CMK (cell line): ENCODE measurements around the gene SPATA20.

Source experiments
- DNase-seq: peaks from one replicate; pipeline ENCODE4 v3.0.0-alpha.2; 2010; ENCODE audit warnings: low read depth

The SPATA20 gene

GRCh38 chr17:50579399-50579798, 32.4 kb downstream of the SPATA20 start:
- DNase-seq, result no peak

GRCh38 chr17:50580646-50581045, 33.7 kb downstream of the SPATA20 start:
- DNase-seq, result no peak

GRCh38 chr17:50581316-50581715, 34.3 kb downstream of the SPATA20 start:
- no peak for DNase-seq

DNA sequence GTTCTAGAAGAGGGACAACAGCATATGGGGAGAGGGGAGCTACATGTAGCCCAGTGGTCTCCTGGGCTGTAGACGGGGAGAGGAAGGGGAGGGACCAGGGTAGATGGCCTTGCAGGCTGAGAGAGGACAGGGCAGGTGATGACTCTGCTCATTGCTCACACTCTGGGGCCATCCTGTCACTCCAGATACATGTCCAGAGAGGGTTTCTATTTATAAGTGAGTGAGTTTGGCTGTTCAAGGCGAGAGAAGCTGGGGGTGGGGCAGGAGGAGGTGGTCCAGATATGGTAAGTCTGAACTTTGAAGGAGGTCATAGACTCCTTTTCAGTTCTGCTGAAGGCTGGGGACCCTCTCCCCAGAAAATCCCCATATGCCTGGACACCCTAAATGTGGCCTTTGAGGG, 35.8 kb downstream of the SPATA20 start:
- DNase-seq, result no peak

DNA sequence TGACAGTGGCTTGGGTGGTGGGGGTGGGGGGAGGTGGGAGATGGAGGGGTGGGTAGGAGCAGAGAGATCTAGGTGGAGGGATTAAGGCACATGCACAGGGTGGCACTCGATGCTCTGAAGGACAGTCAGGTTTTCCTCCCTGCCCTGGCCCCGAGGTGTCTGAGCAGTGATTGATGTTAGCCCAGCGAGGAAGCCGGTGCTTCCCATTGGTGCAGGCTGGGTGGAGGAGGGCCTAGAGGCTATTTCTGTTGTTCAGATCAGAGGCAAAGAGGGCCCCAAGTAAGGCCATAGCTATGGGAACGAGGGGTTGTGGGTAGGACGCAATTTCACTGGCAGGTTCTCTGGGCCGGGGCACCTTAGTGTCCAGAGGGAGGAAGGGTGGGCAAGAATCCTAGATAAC, 36.7 kb downstream of the SPATA20 start:
- no peak for DNase-seq

GRCh38 chr17:50584116-50584515, 37.1 kb downstream of the SPATA20 start:
- DNase-seq, result no peak

GRCh38 chr17:50584749-50585148, 37.8 kb downstream of the SPATA20 start:
- no peak for DNase-seq

DNA sequence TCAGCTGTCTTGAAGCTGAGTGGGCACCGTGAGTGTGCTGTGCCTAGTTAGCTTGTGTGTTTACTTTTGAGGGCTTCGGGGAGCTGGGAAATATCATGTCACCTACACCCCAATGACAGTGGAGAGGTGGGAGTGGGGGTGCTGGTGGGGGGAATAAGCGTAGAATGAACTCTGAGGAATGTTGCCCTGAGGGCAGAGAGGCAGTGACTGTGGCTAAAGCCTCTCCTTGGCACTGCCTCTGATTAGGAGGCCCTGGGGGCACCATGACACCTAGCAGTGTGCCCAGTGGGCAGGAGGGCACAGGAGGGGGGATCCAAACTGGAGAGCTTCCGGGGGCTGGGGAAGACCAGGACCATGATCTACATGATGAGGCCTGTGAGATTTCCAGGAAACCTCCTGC, 38.4 kb downstream of the SPATA20 start:
- DNase-seq, result no peak

GRCh38 chr17:50585891-50586290, 38.9 kb downstream of the SPATA20 start:
- no peak for DNase-seq

DNA sequence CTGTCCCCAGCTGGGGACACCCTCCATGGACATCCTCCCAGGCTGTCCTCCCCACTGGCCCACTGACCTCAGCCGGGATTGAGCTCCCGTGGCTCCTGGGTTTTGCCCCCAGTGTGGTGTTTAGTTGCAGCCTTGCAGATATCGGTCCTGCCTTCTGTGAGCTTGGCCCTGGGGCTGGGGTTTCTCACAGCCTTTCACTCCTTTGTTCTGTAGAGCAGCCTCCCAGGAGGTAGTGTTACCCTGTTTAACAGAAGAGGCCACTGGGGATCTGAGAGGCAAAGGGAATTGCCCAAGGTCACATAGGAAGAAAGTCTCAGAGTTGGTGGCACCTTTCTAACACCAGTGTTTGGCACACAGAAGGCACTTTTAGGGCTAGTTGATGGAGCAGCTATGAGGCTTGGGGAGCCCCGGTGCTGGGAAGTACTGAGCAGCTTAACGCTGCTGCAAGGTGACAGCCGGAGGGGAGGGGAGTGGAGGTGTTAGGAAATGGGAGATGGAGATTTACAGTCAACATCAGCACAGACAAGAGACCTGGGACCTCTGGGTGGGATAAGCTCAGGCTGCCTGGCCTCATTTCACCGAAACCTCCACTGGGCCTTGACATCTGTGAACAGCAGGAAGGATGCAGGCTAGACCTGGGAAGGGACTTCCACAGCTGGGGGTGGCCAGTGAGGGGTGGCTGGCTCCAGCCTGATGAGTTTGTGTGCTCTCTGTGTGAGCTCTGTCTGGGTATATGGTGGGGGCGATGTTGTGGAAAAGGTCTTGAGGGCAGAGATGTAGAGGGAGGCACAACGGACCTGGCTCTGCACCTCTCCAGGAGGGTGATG, 39.7 kb downstream of the SPATA20 start:
- DNase-seq, result no peak

GRCh38 chr17:50587571-50587970, 40.6 kb downstream of the SPATA20 start:
- DNase-seq, result no peak

DNA sequence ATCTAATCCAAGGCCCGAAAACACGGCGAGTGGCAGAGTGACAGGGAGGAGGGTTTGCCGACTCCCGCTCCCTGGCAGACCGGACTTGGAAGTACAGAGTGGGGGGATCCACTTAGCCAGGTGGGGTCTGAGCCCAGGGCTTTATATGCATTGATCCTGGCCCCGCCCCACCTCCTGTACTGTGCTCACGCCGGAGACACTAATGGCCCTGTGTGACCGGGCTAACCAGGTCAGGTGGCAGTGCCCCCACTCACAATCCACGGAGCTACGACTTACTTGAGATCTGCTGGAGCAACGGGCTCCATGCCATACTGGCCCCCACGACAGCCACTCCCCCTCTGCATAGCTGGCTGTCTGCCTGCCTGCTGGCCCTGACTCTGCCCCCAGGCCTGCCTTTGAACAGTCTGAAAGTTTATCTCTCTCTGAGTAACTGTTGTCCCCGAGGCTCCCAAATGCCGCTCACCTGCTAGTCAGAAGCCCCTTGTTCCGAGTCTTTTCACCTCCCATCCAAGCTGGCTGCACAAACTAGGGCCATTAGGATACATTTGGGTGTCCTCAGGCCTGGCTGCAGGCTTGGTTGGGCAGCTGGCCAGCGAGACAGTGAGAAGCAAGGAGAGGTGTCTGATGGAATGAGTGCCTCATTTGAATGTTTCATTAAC, 41.5 kb downstream of the SPATA20 start:
- DNase-seq, result no peak

DNA sequence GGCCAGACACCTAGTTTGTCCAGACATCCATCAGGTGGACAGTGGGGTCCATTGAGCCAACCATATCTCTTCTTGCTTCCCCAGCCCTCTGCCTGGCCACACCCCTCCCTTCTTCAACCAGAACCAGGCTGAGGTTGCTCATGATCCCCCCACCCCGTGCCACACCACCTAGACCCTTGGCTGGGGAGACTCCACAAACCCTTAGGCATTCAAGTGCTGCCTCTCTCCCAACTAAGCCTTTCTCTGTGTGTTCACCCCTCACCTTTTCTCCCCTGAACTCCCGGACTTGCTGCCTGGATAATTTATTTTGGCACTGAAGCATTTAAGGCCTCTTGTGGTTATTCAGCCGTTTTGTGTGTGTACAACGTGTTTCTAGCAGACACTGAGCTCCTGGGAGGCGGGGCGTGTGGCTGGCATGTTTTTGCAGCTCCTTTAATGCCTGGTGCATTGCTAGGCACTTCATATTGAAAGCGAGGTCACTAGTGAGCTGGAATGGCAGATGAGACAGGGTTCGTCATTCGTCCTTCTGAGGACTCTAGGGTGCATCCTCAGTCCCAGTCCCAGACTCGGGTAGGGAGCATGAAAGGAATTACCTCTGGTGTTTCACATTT, 42.2 kb downstream of the SPATA20 start:
- no peak for DNase-seq

DNA sequence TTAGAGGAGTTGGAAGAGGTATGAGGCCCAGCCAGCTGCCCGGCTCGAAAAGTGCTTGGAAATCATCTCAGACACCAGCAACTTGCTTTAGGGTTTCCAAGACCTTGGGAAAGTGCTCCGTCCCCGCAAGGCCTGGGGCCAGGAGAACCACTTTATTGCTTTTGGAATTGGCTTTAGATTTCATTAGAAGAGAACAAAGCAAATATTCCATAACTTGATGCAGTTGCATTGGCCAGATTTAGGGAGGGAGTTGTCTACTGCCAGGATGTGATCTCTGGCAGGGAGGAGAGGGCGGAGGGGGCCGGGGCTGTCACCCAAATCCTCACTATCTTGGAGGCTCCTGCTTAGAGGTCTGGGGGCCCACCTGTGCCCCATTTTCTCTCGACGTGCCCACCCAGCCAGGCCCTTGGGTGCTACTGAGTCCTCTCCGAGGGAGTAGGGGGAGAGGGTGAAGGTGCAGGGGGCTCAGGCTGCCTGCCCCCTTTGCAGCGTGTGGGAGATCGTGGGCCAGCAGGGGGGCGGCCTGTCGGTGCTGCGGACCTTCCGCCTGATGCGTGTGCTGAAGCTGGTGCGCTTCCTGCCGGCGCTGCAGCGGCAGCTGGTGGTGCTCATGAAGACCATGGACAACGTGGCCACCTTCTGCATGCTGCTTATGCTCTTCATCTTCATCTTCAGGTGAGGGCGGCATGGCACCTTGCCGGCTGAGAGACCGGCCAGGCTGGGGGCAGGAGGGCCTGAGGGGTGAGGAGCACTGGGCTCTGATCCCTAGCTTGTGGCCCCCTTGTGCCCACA, 44.2 kb downstream of the SPATA20 start:
- no peak for DNase-seq

GRCh38 chr17:50593321-50593720, 46.3 kb downstream of the SPATA20 start:
- no peak for DNase-seq

- no peak for DNase-seq
Measured at GRCh38 chr17:50594128-50594823, 47.3 kb downstream of the SPATA20 start.

- DNase-seq, result no peak
Measured at GRCh38 chr17:50594892-50595291, 47.9 kb downstream of the SPATA20 start.

DNA sequence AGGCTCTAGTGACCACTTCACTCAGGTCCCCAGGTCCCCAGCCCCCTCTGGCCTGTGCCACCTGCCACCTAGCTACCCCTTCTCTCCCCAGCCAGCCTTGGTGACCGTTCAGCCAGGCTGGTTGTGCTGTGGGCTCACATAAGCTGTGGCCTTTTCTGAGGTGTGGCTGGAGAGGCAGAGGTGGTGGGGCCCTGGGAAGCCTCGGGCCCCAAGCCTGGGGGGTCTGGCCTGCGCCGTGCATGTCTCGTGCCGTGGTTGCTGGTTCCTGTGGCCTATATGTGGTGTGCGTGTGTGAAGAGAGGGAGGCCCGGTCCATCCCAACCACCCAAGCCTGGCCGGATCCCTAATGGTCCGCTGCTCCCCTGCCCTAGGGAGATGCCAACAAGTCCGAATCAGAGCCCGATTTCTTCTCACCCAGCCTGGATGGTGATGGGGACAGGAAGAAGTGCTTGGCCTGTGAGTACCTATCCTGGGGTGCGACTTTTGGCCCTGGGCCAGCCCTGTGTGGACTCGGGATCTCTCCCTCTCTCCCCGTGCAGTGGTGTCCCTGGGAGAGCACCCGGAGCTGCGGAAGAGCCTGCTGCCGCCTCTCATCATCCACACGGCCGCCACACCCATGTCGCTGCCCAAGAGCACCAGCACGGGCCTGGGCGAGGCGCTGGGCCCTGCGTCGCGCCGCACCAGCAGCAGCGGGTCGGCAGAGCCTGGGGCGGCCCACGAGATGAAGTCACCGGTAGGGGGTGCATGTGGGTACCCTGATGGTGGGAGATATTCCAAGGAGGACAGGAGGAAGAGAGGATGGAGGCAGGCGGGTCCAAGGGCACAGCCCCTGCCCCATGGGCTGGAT, 49.4 kb downstream of the SPATA20 start:
- DNase-seq, result no peak

DNA sequence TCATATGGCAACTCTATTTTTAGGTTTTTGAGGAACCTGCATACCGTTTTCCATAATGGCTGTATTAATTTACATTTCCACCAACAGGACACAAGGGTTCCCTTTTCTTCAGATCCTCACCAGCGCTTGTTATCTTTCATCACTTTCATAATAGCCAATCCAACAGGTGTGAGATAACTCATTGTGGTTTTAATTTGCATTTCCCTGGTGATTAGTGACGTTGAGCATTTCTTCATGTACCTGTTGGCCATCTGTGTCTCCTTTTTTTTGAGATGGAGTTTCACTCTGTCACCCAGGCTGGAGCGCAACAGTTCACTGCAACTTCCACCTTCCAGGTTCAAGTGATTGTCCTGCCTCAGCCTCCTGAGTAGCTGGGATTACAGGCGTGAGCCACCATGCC, 51.5 kb downstream of the SPATA20 start:
- no peak for DNase-seq

DNA sequence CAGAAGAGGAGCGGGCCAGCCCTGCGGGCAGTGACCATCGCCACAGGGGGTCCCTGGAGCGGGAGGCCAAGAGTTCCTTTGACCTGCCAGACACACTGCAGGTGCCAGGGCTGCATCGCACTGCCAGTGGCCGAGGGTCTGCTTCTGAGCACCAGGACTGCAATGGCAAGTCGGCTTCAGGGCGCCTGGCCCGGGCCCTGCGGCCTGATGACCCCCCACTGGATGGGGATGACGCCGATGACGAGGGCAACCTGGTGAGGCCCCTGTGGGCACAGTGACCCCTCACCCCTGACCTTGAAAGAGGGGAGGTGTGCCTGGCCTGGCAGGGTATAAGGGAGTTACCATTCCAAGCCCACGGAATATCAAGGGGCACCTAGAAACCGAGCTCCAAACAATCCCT, 52.6 kb downstream of the SPATA20 start:
- DNase-seq, result no peak

DNA sequence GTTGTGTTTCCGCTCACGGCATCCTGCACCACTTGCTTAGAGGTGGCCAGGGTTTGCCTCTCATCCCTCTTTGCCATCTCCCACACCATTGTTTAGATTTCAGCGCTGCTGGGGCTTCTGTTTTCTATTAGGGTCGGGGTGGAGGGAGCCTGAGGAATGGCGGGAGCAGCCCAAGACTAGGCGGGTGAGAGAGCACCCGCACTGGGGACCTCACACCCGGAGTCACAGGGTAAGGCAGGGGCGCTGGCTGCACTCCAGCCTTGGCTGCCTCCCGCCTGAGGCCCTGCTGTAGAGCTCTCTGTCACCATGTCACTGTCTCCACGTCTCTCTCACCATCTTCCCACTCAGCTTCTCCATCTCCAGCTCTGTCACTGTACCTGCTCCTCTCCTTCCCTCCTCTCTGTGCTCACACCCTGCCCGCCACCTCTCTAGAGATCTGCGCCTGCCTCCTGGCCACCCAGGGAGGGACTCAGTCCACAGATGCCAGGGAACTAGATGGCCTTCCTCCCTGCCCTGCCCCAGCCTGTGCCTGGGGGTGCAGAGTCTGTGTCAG, 54.9 kb downstream of the SPATA20 start:
- DNase-seq, result no peak
